Fibroblast of lung (primary cell): ENCODE results near the gene NR1I3. TPM values are rescaled to one million over a fixed set of nuclear protein-coding genes. Genes with fewer than 3 reads are reported as not detected.
"Not testable (repeated sequence)": the region's sequence is repeated elsewhere in the genome, so short reads cannot be mapped to it uniquely, and the experiment has no call there.

Experiments used
- DNase-seq, 2 donors: peaks; one replicate each; pipeline versions ENCODE4 v3.0.0 to v3.0.0-alpha.2; 2010; ENCODE audit warnings: low read depth in 2 of 2
- H2AFZ ChIP-seq: 2 replicates; pipeline ENCODE4 v1.5.1; 2012; ENCODE audit warnings: low read length, control low read depth, inconsistent platforms
- H3K27ac ChIP-seq: 2 replicates; pipeline ENCODE4 v1.5.1; 2011; ENCODE audit warnings: low read length, control low read depth; ENCODE audit not compliant: insufficient read depth
- H3K27me3 ChIP-seq: 2 replicates; pipeline ENCODE4 v1.5.1; 2011; ENCODE audit warnings: mild to moderate bottlenecking, low read length; ENCODE audit not compliant: control insufficient read depth, insufficient read depth
- H3K36me3 ChIP-seq: 2 replicates; pipeline ENCODE4 v1.5.1; 2011; ENCODE audit warnings: low read length; ENCODE audit not compliant: control insufficient read depth, insufficient read depth
- H3K4me1 ChIP-seq: 2 replicates; pipeline ENCODE4 v1.5.1; 2011; ENCODE audit warnings: low read length; ENCODE audit not compliant: control insufficient read depth, insufficient read depth; ENCODE audit errors: extremely low read depth
- H3K4me2 ChIP-seq: 2 replicates; pipeline ENCODE4 v1.5.1; 2011; ENCODE audit warnings: low read length, control low read depth; ENCODE audit not compliant: insufficient read depth; ENCODE audit errors: extremely low read depth
- H3K4me3 ChIP-seq, 4 experiments: fragments of 200-600 bp in 1 of 4; sonication (generic) in 1 of 4; replicated peaks in 1 of 4; 2 replicates each; pipeline ENCODE4 v1.5.1; 2011 to 2016; ENCODE audit warnings: low read length in 4 of 4, low read depth in 3 of 4, mild to moderate bottlenecking in 3 of 4, control low read depth in 2 of 4, inconsistent platforms in 1 of 4, mixed read lengths in 1 of 4; ENCODE audit not compliant: insufficient read depth in 1 of 4; ENCODE audit errors: control extremely low read depth in 1 of 4
- H3K79me2 ChIP-seq: 2 replicates; pipeline ENCODE4 v1.5.1; 2012; ENCODE audit warnings: mild to moderate bottlenecking, low read length, inconsistent platforms; ENCODE audit not compliant: control insufficient read depth, insufficient read depth
- H3K9ac ChIP-seq: 2 replicates; pipeline ENCODE4 v1.5.1; 2011; ENCODE audit warnings: mild to moderate bottlenecking, low read length, control low read depth; ENCODE audit not compliant: insufficient read depth
- H3K9me3 ChIP-seq: 2 replicates; pipeline ENCODE4 v1.5.1; 2012; ENCODE audit warnings: low read depth, low read length; ENCODE audit not compliant: control insufficient read depth, insufficient read depth
- H4K20me1 ChIP-seq: 2 replicates; pipeline ENCODE4 v1.5.1; 2011; ENCODE audit warnings: low read length; ENCODE audit not compliant: control insufficient read depth, insufficient read depth; ENCODE audit errors: extremely low read depth
- CTCF ChIP-seq, 2 donors: IDR thresholded peaks in 1 of 2; conservative IDR thresholded peaks in 1 of 2; 1 replicate in 1 of 2; 2 replicates in 1 of 2; pipeline ENCODE4 v1.5.1; 2011 to 2012; ENCODE audit warnings: low read length in 2 of 2, control low read depth in 1 of 2, inconsistent platforms in 1 of 2, low read depth in 1 of 2, mild to moderate bottlenecking in 1 of 2
- EZH2 ChIP-seq: IDR thresholded peaks from 2 replicates; pipeline ENCODE4 v1.5.1; 2012; ENCODE audit warnings: low read length, control low read depth, mild to moderate bottlenecking; ENCODE audit errors: missing control alignments
- polyA plus RNA-seq, 2 donors: library from polyadenylated mRNA; depleted of rRNA in 1 of 2; stranded (reverse) in 1 of 2; unstranded in 1 of 2; fragments of >200 nt; gene quantifications; 2 replicates each; pipeline ENCODE4 v1.2.1, GENCODE V29; 2011 to 2012; ENCODE audit warnings: missing spikeins in 1 of 2
- total RNA-seq: library from RNA; depleted of rRNA; stranded (reverse); fragments of >200 nt; gene quantifications from 2 replicates; pipeline ENCODE4 v1.2.1, GENCODE V29; 2014

The NR1I3 gene
- total and polyA plus RNA-seq, 2 donors (not counting 1 experiment from before 2014, with no cell fraction given), result not detected

GRCh38 chr1:161251579-161251978 is 13.6 kb upstream of the NR1I3 start:
- H3K27ac ChIP-seq, result no peak overlapping the region
- H3K4me2 ChIP-seq, result no peak overlapping the region
- H3K27me3 ChIP-seq, result peaks cover 3% of the 10 kb centered on the region
- no peaks in the 10 kb centered on the region for H3K79me2 ChIP-seq
- H4K20me1 ChIP-seq, result no peaks in the 10 kb centered on the region
- no peak for DNase-seq
- TF ChIP-seq CTCF (conservative IDR thresholded peaks at IDR 0.05 in 1 of 2, IDR thresholded peaks at IDR 0.05 in 1 of 2; ENCODE audit: low read depth in 1 of 2, low read length in 2 of 2) (no peak), EZH2 (no peak)
- H3K4me1 ChIP-seq, result no peaks in the 10 kb centered on the region
- no peak overlapping the region for H3K9ac ChIP-seq
- no peak overlapping the region for H3K4me3 ChIP-seq
- no peaks in the 10 kb centered on the region for H3K9me3 ChIP-seq
- no peak overlapping the region for H2AFZ ChIP-seq
- no peaks in the 10 kb centered on the region for H3K36me3 ChIP-seq

GRCh38 chr1:161250829-161251228 is 12.8 kb upstream of the NR1I3 start:
- no peak overlapping the region for H3K27ac ChIP-seq
- H3K4me2 ChIP-seq, result no peak overlapping the region
- no peak overlapping the region for H2AFZ ChIP-seq
- no peaks in the 10 kb centered on the region for H3K36me3 ChIP-seq
- no peaks in the 10 kb centered on the region for H3K9me3 ChIP-seq
- no peak overlapping the region for H3K4me3 ChIP-seq
- TF ChIP-seq EZH2 (no peak), CTCF (conservative IDR thresholded peaks at IDR 0.05 in 1 of 2, IDR thresholded peaks at IDR 0.05 in 1 of 2; ENCODE audit: low read depth in 1 of 2, low read length in 2 of 2) (no peak)
- H3K79me2 ChIP-seq, result no peaks in the 10 kb centered on the region
- DNase-seq, result no peak
- no peak overlapping the region for H3K9ac ChIP-seq
- no peaks in the 10 kb centered on the region for H3K4me1 ChIP-seq
- peaks cover 3% of the 10 kb centered on the region for H3K27me3 ChIP-seq
- H4K20me1 ChIP-seq, result no peaks in the 10 kb centered on the region

- H3K27me3 ChIP-seq, H2AFZ ChIP-seq, H3K4me1 ChIP-seq, H3K36me3 ChIP-seq, DNase-seq, H3K9ac ChIP-seq, H3K27ac ChIP-seq, H3K4me2 ChIP-seq, H3K79me2 ChIP-seq, H4K20me1 ChIP-seq, H3K9me3 ChIP-seq, H3K4me3 ChIP-seq: not testable (repeated sequence)
Measured at GRCh38 chr1:161250100-161250499, 12.1 kb upstream of the NR1I3 start.
